Caco-2 (cell line): ENCODE measurements around the gene SPAG17. TPM values are rescaled to one million over a fixed set of nuclear protein-coding genes. Genes with fewer than 3 reads are reported as not detected.

Experiments
- BruUV-seq: library from RNA; stranded (reverse); fragments of 400-500 nt; replicated peaks from 2 replicates; lab custom pipeline; 2021; lab: Mats Ljungman, UMichigan
- CTCF ChIA-PET: fragments of 300-600 bp; sonication (Branson Sonifier 250); formaldehyde crosslinking; loops from one replicate; lab custom pipeline; 2022; ENCODE audit warnings: antibody characterized with exemption; lab: Charles Lee
- POLR2A ChIA-PET: fragments of 300-600 bp; sonication (Branson Sonifier 250); formaldehyde crosslinking; loops from one replicate; lab custom pipeline; 2022; ENCODE audit warnings: antibody characterized with exemption; lab: Charles Lee
- DNase-seq, 2 experiments: peaks; one replicate each; pipeline versions ENCODE4 v3.0.0 to v3.0.0-alpha.2; 2020 to 2022
- H3K27me3 ChIP-seq: replicated peaks from 2 replicates; pipeline ENCODE4 v1.6.0; 2011; ENCODE audit warnings: low read length; ENCODE audit not compliant: control insufficient read depth, insufficient read depth
- H3K36me3 ChIP-seq: 2 replicates; pipeline ENCODE4 v1.5.1; 2011; ENCODE audit warnings: low read length; ENCODE audit not compliant: control insufficient read depth, insufficient read depth
- H3K4me1 ChIP-seq: fragments of 250-450 bp; sonication (Bioruptor Pico); 2 replicates; pipeline ENCODE4 v1.5.1; 2020; ENCODE audit warnings: mild to moderate bottlenecking
- H3K4me3 ChIP-seq: 2 replicates; pipeline ENCODE4 v1.5.1; 2011; ENCODE audit warnings: low read depth, mild to moderate bottlenecking, control low read depth, low read length
- H3K9me3 ChIP-seq: fragments of 250-450 bp; sonication (Bioruptor Pico); 2 replicates; pipeline ENCODE4 v1.5.1; 2020; ENCODE audit warnings: mild to moderate bottlenecking, moderate library complexity
- H3K27ac Mint-ChIP-seq: one replicate; pipeline ENCODE4 v1.8.0; 2022; ENCODE audit warnings: mixed read lengths; ENCODE audit not compliant: unreplicated experiment
- H3K27me3 Mint-ChIP-seq: one replicate; pipeline ENCODE4 v1.8.0; 2022; ENCODE audit warnings: mixed read lengths; ENCODE audit not compliant: insufficient read depth, unreplicated experiment
- H3K36me3 Mint-ChIP-seq: one replicate; pipeline ENCODE4 v1.8.0; 2022; ENCODE audit warnings: mild to moderate bottlenecking, mixed read lengths; ENCODE audit not compliant: insufficient read depth, unreplicated experiment
- H3K4me1 Mint-ChIP-seq: one replicate; pipeline ENCODE4 v1.8.0; 2022; ENCODE audit warnings: low read depth, mixed read lengths; ENCODE audit not compliant: unreplicated experiment
- H3K4me3 Mint-ChIP-seq: one replicate; pipeline ENCODE4 v1.8.0; 2022; ENCODE audit warnings: mild to moderate bottlenecking, moderate library complexity, mixed read lengths; ENCODE audit not compliant: unreplicated experiment
- H3K9me3 Mint-ChIP-seq: one replicate; pipeline ENCODE4 v1.8.0; 2022; ENCODE audit warnings: mixed read lengths; ENCODE audit not compliant: unreplicated experiment
- CTCF ChIP-seq, 2 experiments: fragments of 200-600 bp in 1 of 2; IDR thresholded peaks; 1 replicate in 1 of 2; 2 replicates in 1 of 2; pipeline versions ENCODE4 v1.5.1 to v1.8.0; 2011 to 2022; ENCODE audit warnings: antibody characterized with exemption in 1 of 2, control low read depth in 1 of 2, inconsistent platforms in 1 of 2, low read depth in 1 of 2, low read length in 1 of 2, mild to moderate bottlenecking in 1 of 2, moderate library complexity in 1 of 2; ENCODE audit not compliant: insufficient read depth in 1 of 2, severe bottlenecking in 1 of 2, unreplicated experiment in 1 of 2
- intact Hi-C: fragments of 100-400 bp; cut with micrococcal nuclease; formaldehyde crosslinking; loops from one replicate; pipeline ENCODE4 v1.10.0; 2022; ENCODE audit not compliant: unreplicated experiment
- total RNA-seq: library from RNA; stranded (reverse); gene quantifications from 2 replicates; pipeline ENCODE4 v1.2.3, GENCODE V29; 2022

SPAG17 gene
- total RNA-seq, 1 experiment from 2014 or later: not detected

GRCh38 chr1:118143121-118143520 lies 41.9 kb downstream of the SPAG17 start:
- no peak for DNase-seq
- no peaks in the 10 kb centered on the region for H3K27me3 ChIP-seq
- no peaks in the 10 kb centered on the region for H3K4me1 Mint-ChIP-seq
- no peaks in the 10 kb centered on the region for H3K9me3 Mint-ChIP-seq
- no peak overlapping the region for H3K27ac Mint-ChIP-seq
- no peaks in the 10 kb centered on the region for H3K36me3 Mint-ChIP-seq
- no peaks in the 10 kb centered on the region for H3K36me3 ChIP-seq
- no TSS peak for BruUV-seq
- H3K4me1 ChIP-seq: no peaks in the 10 kb centered on the region
- peaks cover 7% of the 10 kb centered on the region for H3K27me3 Mint-ChIP-seq
- H3K9me3 ChIP-seq: no peaks in the 10 kb centered on the region
- no peak overlapping the region for H3K4me3 Mint-ChIP-seq
- ChIA-PET POLR2A (no interaction called here), CTCF (no interaction called here)
- intact Hi-C loops: no loop called here
- no peak for TF ChIP-seq CTCF (IDR thresholded peaks at IDR 0.05; ENCODE audit: insufficient read depth in 1 of 2, low read depth in 1 of 2, low read length in 1 of 2, severe bottlenecking in 1 of 2, unreplicated experiment in 1 of 2)
- no peak overlapping the region for H3K4me3 ChIP-seq

GRCh38 chr1:118142546-118142945 lies 42.5 kb downstream of the SPAG17 start:
- Histone ChIP-seq H3K9me3 (no peaks in the 10 kb centered on the region), H3K36me3 (no peaks in the 10 kb centered on the region), H3K27me3 (no peaks in the 10 kb centered on the region), H3K4me3 (no peak overlapping the region), H3K4me1 (no peaks in the 10 kb centered on the region)
- Mint-ChIP-seq H3K4me3 (no peak overlapping the region), H3K27ac (no peak overlapping the region), H3K27me3 (peaks cover 11% of the 10 kb centered on the region), H3K4me1 (no peaks in the 10 kb centered on the region), H3K9me3 (no peaks in the 10 kb centered on the region), H3K36me3 (no peaks in the 10 kb centered on the region)
- no peak for DNase-seq
- ChIA-PET CTCF (no interaction called here), POLR2A (no interaction called here)
- no peak for TF ChIP-seq CTCF (IDR thresholded peaks at IDR 0.05; ENCODE audit: insufficient read depth in 1 of 2, low read depth in 1 of 2, low read length in 1 of 2, severe bottlenecking in 1 of 2, unreplicated experiment in 1 of 2)
- BruUV-seq: no TSS peak
- intact Hi-C loops: no loop called here

GRCh38 chr1:118137900-118138299 lies 47.1 kb downstream of the SPAG17 start:
- H3K4me3 Mint-ChIP-seq: no peak overlapping the region
- CTCF ChIA-PET: no interaction called here
- TF ChIP-seq CTCF (IDR thresholded peaks at IDR 0.05; ENCODE audit: insufficient read depth in 1 of 2, low read depth in 1 of 2, low read length in 1 of 2, severe bottlenecking in 1 of 2, unreplicated experiment in 1 of 2): no peak
- no peak overlapping the region for H3K4me3 ChIP-seq
- no peaks in the 10 kb centered on the region for H3K4me1 ChIP-seq
- no peak overlapping the region for H3K27ac Mint-ChIP-seq
- no peaks in the 10 kb centered on the region for H3K4me1 Mint-ChIP-seq
- no peaks in the 10 kb centered on the region for H3K9me3 Mint-ChIP-seq
- no peaks in the 10 kb centered on the region for H3K36me3 ChIP-seq
- H3K36me3 Mint-ChIP-seq: no peaks in the 10 kb centered on the region
- peaks cover 11% of the 10 kb centered on the region for H3K27me3 Mint-ChIP-seq
- POLR2A ChIA-PET: no interaction called here
- no TSS peak for BruUV-seq
- H3K9me3 ChIP-seq: no peaks in the 10 kb centered on the region
- no peak for DNase-seq
- intact Hi-C loops: no loop called here
- H3K27me3 ChIP-seq: no peaks in the 10 kb centered on the region
